Measurements from ENCODE around the gene LRP5.

The LRP5 gene

GRCh38 chr11:68321293-68322051, 9.1 kb downstream of the LRP5 start:
- Histone ChIP-seq H2AFZ (no peak overlapping the region), H3K4me2 (ENCODE audit: low read length) (no peak overlapping the region), H3K79me2 (peaks cover 52% of the 10 kb centered on the region), H3K27ac (no peak overlapping the region), H3K4me3 (ENCODE audit: low read depth, low read length) (no peak overlapping the region), H3K9me3 (ENCODE audit: control insufficient read depth, low read length) (no peaks in the 10 kb centered on the region), H3K9ac (no peak overlapping the region), H3K4me1 (no peaks in the 10 kb centered on the region), H3K27me3 (ENCODE audit: control insufficient read depth, insufficient read depth, low read length) (no peaks in the 10 kb centered on the region), H3K36me3 (ENCODE audit: control insufficient read depth, insufficient read depth, low read length) (no peaks in the 10 kb centered on the region)
- TF ChIP-seq, protein P1, sequence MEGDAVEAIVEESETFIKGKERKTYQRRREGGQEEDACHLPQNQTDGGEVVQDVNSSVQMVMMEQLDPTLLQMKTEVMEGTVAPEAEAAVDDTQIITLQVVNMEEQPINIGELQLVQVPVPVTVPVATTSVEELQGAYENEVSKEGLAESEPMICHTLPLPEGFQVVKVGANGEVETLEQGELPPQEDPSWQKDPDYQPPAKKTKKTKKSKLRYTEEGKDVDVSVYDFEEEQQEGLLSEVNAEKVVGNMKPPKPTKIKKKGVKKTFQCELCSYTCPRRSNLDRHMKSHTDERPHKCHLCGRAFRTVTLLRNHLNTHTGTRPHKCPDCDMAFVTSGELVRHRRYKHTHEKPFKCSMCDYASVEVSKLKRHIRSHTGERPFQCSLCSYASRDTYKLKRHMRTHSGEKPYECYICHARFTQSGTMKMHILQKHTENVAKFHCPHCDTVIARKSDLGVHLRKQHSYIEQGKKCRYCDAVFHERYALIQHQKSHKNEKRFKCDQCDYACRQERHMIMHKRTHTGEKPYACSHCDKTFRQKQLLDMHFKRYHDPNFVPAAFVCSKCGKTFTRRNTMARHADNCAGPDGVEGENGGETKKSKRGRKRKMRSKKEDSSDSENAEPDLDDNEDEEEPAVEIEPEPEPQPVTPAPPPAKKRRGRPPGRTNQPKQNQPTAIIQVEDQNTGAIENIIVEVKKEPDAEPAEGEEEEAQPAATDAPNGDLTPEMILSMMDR (IDR thresholded peaks at IDR 0.05), result no peak

- H3K4me1 ChIP-seq, result no peaks in the 10 kb centered on the region
- H3K9me3 ChIP-seq (ENCODE audit: control insufficient read depth, low read length), result no peaks in the 10 kb centered on the region
- TF ChIP-seq, protein P1 (IDR thresholded peaks at IDR 0.05), result no peak
- H3K27me3 ChIP-seq (ENCODE audit: control insufficient read depth, insufficient read depth, low read length), result no peaks in the 10 kb centered on the region
- H3K9ac ChIP-seq, result no peak overlapping the region
- H3K36me3 ChIP-seq (ENCODE audit: control insufficient read depth, insufficient read depth, low read length), result no peaks in the 10 kb centered on the region
- H3K79me2 ChIP-seq, result peaks cover 47% of the 10 kb centered on the region
- H3K4me3 ChIP-seq (ENCODE audit: low read depth, low read length), result no peak overlapping the region
- no peak overlapping the region for H2AFZ ChIP-seq
- no peak overlapping the region for H3K27ac ChIP-seq
- H3K4me2 ChIP-seq (ENCODE audit: low read length), result no peak overlapping the region
These were observed 9.7 kb downstream of the LRP5 start for GRCh38 chr11:68322052-68322430.

- TF ChIP-seq, protein P1 (IDR thresholded peaks at IDR 0.05), result no peak
- H3K36me3 ChIP-seq (ENCODE audit: control insufficient read depth, insufficient read depth, low read length), result no peaks in the 10 kb centered on the region
- H3K27ac ChIP-seq, result no peak overlapping the region
- H3K27me3 ChIP-seq (ENCODE audit: control insufficient read depth, insufficient read depth, low read length), result no peaks in the 10 kb centered on the region
- H2AFZ ChIP-seq, result no peak overlapping the region
- no peaks in the 10 kb centered on the region for H3K9me3 ChIP-seq (ENCODE audit: control insufficient read depth, low read length)
- no peaks in the 10 kb centered on the region for H3K4me1 ChIP-seq
- H3K9ac ChIP-seq, result no peak overlapping the region
- H3K79me2 ChIP-seq, result peaks cover 37% of the 10 kb centered on the region
- H3K4me2 ChIP-seq (ENCODE audit: low read length), result no peak overlapping the region
- H3K4me3 ChIP-seq (ENCODE audit: low read depth, low read length), result no peak overlapping the region
These were observed 11.8 kb downstream of the LRP5 start for GRCh38 chr11:68324241-68324640.

- no peak overlapping the region for H3K4me2 ChIP-seq (ENCODE audit: low read length)
- no peaks in the 10 kb centered on the region for H3K9me3 ChIP-seq (ENCODE audit: control insufficient read depth, low read length)
- H3K27me3 ChIP-seq (ENCODE audit: control insufficient read depth, insufficient read depth, low read length), result no peaks in the 10 kb centered on the region
- no peak overlapping the region for H3K9ac ChIP-seq
- H3K79me2 ChIP-seq, result peaks cover 39% of the 10 kb centered on the region
- no peaks in the 10 kb centered on the region for H3K36me3 ChIP-seq (ENCODE audit: control insufficient read depth, insufficient read depth, low read length)
- no peaks in the 10 kb centered on the region for H3K4me1 ChIP-seq
- TF ChIP-seq, protein P1 (IDR thresholded peaks at IDR 0.05), result no peak
- no peak overlapping the region for H3K4me3 ChIP-seq (ENCODE audit: low read depth, low read length)
- no peak overlapping the region for H3K27ac ChIP-seq
- no peak overlapping the region for H2AFZ ChIP-seq
These were observed 12.3 kb downstream of the LRP5 start for GRCh38 chr11:68324695-68325094.
